ENCODE measurements around the gene SPI1.
"Not testable (repeated sequence)": the region's sequence is repeated elsewhere in the genome, so short reads cannot be mapped to it uniquely, and the experiment has no call there.

Gene SPI1

DNA sequence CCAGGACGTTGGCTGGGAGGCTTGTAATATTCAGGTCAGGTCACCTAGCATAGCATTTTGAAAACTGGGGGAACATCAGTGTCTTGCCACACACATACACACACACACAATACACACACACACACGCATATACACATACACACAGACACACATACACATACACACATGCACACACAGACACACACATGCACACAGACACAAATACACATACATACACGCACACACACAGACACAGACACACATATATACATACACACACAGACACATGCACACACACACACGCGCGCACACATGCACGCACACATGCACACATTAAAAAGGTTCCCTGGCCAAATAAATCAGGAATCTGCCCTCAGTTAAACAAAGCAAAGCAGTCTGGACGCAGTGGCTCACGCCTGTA lies 38.3 kb downstream of the SPI1 start:
- Mint-ChIP-seq H3K9me3 (no peaks in the 10 kb centered on the region), H3K36me3 (ENCODE audit: low read depth) (no peaks in the 10 kb centered on the region), H3K27ac (no peak overlapping the region), H3K27me3 (ENCODE audit: low read depth) (peaks cover 20% of the 10 kb centered on the region), H3K4me1 (peaks cover 7% of the 10 kb centered on the region), H3K4me3 (no peak overlapping the region)
- TF ChIP-seq CTCF (IDR thresholded peaks at IDR 0.05; ENCODE audit: unreplicated experiment in 3 of 3): no peak

- H3K4me1 Mint-ChIP-seq: peaks cover 7% of the 10 kb centered on the region
- H3K27ac Mint-ChIP-seq: no peak overlapping the region
- H3K27me3 Mint-ChIP-seq (ENCODE audit: low read depth): peaks cover 18% of the 10 kb centered on the region
- no peaks in the 10 kb centered on the region for H3K9me3 Mint-ChIP-seq
- H3K4me3 Mint-ChIP-seq: no peak overlapping the region
- no peak for TF ChIP-seq CTCF (IDR thresholded peaks at IDR 0.05; ENCODE audit: unreplicated experiment in 3 of 3)
- no peaks in the 10 kb centered on the region for H3K36me3 Mint-ChIP-seq (ENCODE audit: low read depth)
Observed at GRCh38 chr11:47338396-47339241, 39.7 kb downstream of the SPI1 start.

GRCh38 chr11:47337229-47337924 lies 41.0 kb downstream of the SPI1 start:
- no peak overlapping the region for H3K4me3 Mint-ChIP-seq
- no peaks in the 10 kb centered on the region for H3K36me3 Mint-ChIP-seq (ENCODE audit: low read depth)
- peaks cover 14% of the 10 kb centered on the region for H3K27me3 Mint-ChIP-seq (ENCODE audit: low read depth)
- TF ChIP-seq CTCF (IDR thresholded peaks at IDR 0.05; ENCODE audit: unreplicated experiment in 3 of 3): no peak
- H3K27ac Mint-ChIP-seq: no peak overlapping the region
- peaks cover 7% of the 10 kb centered on the region for H3K4me1 Mint-ChIP-seq
- no peaks in the 10 kb centered on the region for H3K9me3 Mint-ChIP-seq

GRCh38 chr11:47336595-47336994 lies 41.8 kb downstream of the SPI1 start:
- Mint-ChIP-seq H3K4me1 (peaks cover 3% of the 10 kb centered on the region), H3K36me3 (ENCODE audit: low read depth) (no peaks in the 10 kb centered on the region), H3K27me3 (ENCODE audit: low read depth) (peaks cover 11% of the 10 kb centered on the region), H3K27ac (no peak overlapping the region), H3K4me3 (no peak overlapping the region), H3K9me3 (no peaks in the 10 kb centered on the region)
- no peak for TF ChIP-seq CTCF (IDR thresholded peaks at IDR 0.05; ENCODE audit: unreplicated experiment in 3 of 3)

GRCh38 chr11:47335733-47336132 lies 42.6 kb downstream of the SPI1 start:
- Mint-ChIP-seq H3K9me3 (no peaks in the 10 kb centered on the region), H3K27ac (no peak overlapping the region), H3K4me3 (no peak overlapping the region), H3K27me3 (ENCODE audit: low read depth) (peaks cover 11% of the 10 kb centered on the region), H3K36me3 (ENCODE audit: low read depth) (peaks cover 1% of the 10 kb centered on the region), H3K4me1 (no peaks in the 10 kb centered on the region)
- no peak for TF ChIP-seq CTCF (IDR thresholded peaks at IDR 0.05; ENCODE audit: unreplicated experiment in 3 of 3)

GRCh38 chr11:47334699-47335411 lies 43.5 kb downstream of the SPI1 start:
- H3K36me3 Mint-ChIP-seq (ENCODE audit: low read depth); H3K4me1 Mint-ChIP-seq; H3K27me3 Mint-ChIP-seq (ENCODE audit: low read depth); H3K4me3 Mint-ChIP-seq; H3K9me3 Mint-ChIP-seq; H3K27ac Mint-ChIP-seq: not testable (repeated sequence)

Measured in nephron (organoid).